GM18508 (cell line): Measurements from ENCODE around the gene LRP11.
"Not testable (repeated sequence)": the region's sequence is repeated elsewhere in the genome, so short reads cannot be mapped to it uniquely, and the experiment has no call there.

Experiments used
- ATAC-seq: cut with Tn5 transposase; IDR thresholded peaks from one replicate; pipeline ENCODE4 v1.9.1; 2021; ENCODE audit warnings: moderate number of reproducible peaks; ENCODE audit not compliant: insufficient read depth, unreplicated experiment

LRP11 gene

GRCh38 chr6:149898966-149899365, 34.8 kb upstream of the LRP11 start:
- ATAC-seq = no peak

- ATAC-seq = no peak
These were observed 33.9 kb upstream of the LRP11 start, which contains the start of gene RAET1E for GRCh38 chr6:149897855-149898744. Gene RAET1E, minus strand, starts transcription at chr6:149898113. Its CDS starts 7,212 bp downstream, at chr6:149890901.

DNA sequence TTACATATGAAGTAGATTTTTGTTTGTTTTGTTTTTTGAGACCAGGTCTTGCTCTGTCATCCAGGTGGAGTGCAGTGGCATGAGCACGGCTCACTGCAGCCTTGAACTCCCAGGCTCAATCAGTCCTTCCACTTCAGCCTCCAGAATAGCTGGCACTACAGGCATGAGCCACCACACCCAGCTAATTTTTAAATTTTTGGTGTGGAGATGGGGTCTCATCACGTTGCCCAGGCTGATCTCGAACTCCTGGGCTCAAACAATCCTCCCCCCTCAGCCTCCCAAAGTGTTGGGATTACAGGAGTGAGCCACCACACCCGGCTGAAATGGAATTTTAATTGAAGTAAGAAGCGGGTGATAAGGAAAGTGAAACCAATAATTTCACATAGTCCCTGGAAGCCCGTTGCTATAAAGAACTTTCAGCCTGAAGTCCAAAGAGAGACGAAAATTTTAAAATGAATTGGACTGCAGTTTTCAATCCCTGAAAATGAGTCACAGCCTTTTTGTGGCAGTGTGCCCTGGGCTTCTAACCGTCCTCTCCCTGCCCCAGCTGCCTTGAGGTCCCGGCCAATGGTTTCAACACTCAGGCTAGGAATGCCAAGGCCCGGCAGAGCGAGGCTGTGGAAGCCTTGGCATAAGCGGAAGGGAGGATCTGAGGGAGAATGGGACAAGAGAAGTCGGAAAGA, 33.0 kb upstream of the LRP11 start:
- ATAC-seq = no peak

GRCh38 chr6:149896491-149896890, 32.3 kb upstream of the LRP11 start:
- ATAC-seq = no peak

GRCh38 chr6:149895833-149896271, 31.7 kb upstream of the LRP11 start:
- no peak for ATAC-seq

DNA sequence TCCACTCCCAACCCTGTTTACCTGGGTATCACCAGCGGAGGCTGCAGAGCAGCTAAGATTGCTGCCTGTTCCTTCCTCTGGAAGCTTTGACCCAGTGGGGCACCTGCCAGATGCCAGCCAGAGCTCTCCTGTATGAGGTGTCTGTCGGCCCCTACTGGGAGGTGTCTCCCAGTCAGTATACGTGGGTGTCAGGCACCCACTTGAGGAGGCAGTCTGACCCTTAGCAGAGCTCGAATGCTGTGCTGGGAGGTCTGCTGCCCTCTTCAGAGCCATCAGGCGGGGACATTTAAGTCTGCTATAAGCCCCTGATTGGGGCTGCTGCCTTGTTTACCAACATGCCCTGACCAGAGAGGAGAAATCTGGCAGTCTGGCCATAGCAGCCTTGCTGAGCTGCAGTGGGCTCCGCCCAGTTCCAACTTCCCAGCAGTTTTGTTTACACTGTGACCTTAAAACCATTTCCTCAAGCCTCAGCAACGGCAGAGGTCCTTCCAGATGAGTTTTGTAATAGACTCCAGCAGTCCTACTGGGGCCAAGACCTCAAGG, 31.0 kb upstream of the LRP11 start:
- ATAC-seq = no peak

DNA sequence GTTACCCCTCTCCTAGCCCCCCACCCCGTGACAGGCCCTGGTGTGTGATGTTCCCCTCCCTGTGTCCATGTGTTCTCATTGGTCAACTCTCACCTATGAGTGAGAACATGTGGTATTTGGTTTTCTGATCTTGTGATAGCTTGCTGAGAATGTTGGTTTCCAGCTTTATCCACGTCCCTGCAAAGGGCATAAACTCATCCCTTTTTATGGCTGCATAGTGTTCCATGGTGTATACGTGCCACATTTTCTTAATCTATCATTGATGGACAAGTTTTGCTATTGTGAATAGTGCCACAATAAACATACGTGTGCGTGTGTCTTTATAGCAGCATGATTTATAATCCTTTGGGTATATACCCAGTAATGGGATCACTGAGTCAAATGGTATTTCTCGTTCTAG, 27.7 kb upstream of the LRP11 start:
- ATAC-seq = not testable (repeated sequence)

DNA sequence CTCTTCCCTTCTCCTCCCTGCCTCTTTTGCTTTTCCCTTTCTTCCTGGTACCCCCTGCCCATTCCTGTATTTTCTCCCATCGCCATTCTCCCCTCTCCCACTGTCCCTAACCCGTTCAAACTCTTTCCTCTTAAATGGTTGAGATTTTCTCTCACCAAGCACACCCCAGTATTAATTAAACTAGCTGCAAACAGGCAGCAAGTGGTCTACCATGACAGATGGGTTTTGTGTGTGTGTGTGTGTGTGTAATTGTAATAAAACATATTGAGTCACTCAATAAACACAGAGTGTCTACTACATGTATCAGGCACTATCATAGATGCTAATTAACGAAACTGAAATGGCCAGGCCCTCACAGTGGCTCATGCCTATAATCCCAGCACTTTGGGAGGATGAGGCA, 27.1 kb upstream of the LRP11 start:
- ATAC-seq = no peak

GRCh38 chr6:149890629-149891045, 26.5 kb upstream of the LRP11 start:
- ATAC-seq = no peak

DNA sequence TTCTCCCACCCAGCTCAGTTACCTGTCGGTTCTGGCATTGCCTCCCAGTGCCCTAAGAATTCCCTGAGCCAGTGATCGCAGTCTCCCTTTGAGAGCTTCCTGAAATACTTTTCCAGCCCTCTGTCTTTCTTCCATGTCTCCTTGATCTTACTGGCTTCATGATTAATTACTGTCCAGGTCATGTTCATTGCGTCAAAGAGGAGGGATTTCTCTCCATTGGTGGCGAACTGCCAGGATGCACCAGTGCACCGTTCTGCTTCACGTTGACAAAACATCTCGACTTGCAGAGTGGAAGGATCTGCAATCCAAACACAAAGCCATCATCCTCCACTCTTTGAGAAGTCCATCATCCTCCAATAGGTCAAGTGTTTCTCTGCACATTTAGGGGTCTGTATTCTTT, 25.2 kb upstream of the LRP11 start:
- ATAC-seq = no peak

GRCh38 chr6:149888659-149889058, 24.5 kb upstream of the LRP11 start:
- no peak for ATAC-seq

GRCh38 chr6:149888093-149888492, 23.9 kb upstream of the LRP11 start:
- no peak for ATAC-seq

GRCh38 chr6:149887343-149887742, 23.2 kb upstream of the LRP11 start:
- ATAC-seq = no peak

- ATAC-seq = no peak
These were observed 21.7 kb upstream of the LRP11 start for GRCh38 chr6:149885888-149886287.

DNA sequence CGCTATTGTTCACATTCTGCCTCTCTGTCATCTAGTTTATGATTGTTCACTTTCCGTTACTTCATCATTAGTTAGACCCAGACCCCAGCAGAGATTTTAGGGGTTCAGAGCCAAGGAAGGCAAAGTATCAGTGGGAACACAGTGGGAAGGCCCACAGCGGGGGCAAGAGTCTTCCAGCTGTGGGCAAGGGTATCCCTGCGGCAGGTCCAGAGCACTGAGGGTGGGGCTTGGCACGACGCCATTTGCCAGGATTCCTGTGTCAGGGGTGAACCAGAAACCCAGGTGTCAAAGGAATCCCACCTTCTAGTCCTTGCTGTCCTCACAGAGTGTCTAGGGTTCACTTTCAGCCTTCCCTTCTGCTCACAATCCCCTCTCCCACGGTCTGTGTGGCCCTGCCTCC, 20.5 kb upstream of the LRP11 start:
- no peak for ATAC-seq

GRCh38 chr6:149884215-149884614, 20.1 kb upstream of the LRP11 start:
- ATAC-seq = no peak

DNA sequence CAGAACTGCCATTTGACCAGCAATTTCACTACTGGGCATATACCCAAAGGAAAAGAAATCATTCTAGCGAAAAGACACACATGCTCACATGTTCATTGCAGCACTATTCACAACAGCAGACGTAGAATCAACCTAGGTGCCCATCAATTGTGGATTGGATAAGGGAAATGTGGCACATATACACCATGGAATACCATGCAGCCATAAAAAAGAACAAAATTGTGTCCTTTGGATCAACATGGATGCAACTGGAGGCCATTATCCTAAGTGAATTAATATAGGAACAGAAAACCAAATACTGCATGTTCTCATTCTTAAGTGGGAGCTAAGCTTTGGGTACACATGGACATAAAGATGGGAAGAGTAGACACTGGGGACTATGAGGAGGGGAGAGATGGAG, 17.7 kb upstream of the LRP11 start:
- no peak for ATAC-seq

GRCh38 chr6:149881066-149881766, 17.1 kb upstream of the LRP11 start:
- no peak for ATAC-seq

DNA sequence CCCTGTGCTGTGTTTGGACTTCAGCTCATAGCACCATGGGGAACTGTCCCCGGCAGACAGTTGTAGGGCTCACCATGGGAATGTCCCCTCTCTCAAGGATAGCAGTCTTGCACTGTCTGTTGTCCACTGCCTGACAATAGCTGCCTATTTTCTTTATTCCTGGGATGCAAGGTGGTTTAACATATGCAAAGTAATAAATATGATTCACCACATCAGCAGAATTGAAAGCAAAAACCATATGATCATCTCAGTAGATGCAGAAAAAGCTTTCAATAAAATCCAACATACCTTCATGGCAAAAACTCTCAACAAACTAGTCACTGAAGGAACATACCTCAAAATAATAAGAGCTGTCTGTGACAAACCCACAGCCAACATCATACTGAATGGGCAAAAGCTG, 13.5 kb upstream of the LRP11 start:
- ATAC-seq = no peak

- no peak for ATAC-seq
These were observed 12.2 kb upstream of the LRP11 start for GRCh38 chr6:149876241-149876933.
